OCI-LY3 (cell line): ENCODE results near the gene TPSD1.

Experiments used
- CTCF ChIP-seq: fragments of 200-600, 300-600 bp; sonication (generic); IDR thresholded peaks from 2 replicates; pipeline ENCODE4 v1.5.1; 2014; ENCODE audit warnings: antibody characterized with exemption, low read length, low read depth
- EZH2phosphoT487 ChIP-seq: fragments of 200-600 bp; shearing (Covaris generic); IDR thresholded peaks from 2 replicates; pipeline ENCODE4 v1.6.1; 2018; ENCODE audit warnings: antibody characterized with exemption, mixed run types, low read depth

- TF ChIP-seq CTCF = no peak
- no peak for TF ChIP-seq EZH2phosphoT487
Observed at GRCh38 chr16:1293921-1294656, 38.2 kb downstream of the TPSD1 start.
